Spleen (tissue), 11 donors: Measurements from ENCODE around the gene NANS. TPM values are rescaled to one million over a fixed set of nuclear protein-coding genes. Genes with fewer than 3 reads are reported as not detected.

ENCODE experiments used
- DNase-seq: peaks from one replicate; pipeline ENCODE4 v3.0.0-alpha.2; 2020
- H3K27ac ChIP-seq, 8 donors: fragments of 200-600 bp; sonication (generic) in 7 of 8; 1 replicate in 4 of 8; 2 replicates in 4 of 8; pipeline versions ENCODE4 v1.5.0 to v1.8.0; 2016 to 2021; ENCODE audit warnings: inconsistent platforms in 4 of 8, mild to moderate bottlenecking in 4 of 8, moderate library complexity in 1 of 8
- H3K27me3 ChIP-seq, 7 donors: fragments of 200-600 bp; sonication (generic) in 6 of 7; replicated peaks in 1 of 7; 1 replicate in 4 of 7; 2 replicates in 3 of 7; pipeline versions ENCODE4 v1.5.0 to v1.8.0; 2016 to 2021; ENCODE audit warnings: inconsistent platforms in 3 of 7, mild to moderate bottlenecking in 1 of 7
- H3K36me3 ChIP-seq, 6 donors: fragments of 200-600 bp; sonication (generic) in 5 of 6; 1 replicate in 4 of 6; 2 replicates in 2 of 6; pipeline versions ENCODE4 v1.5.0 to v1.8.0; 2016 to 2021; ENCODE audit warnings: inconsistent platforms in 2 of 6
- H3K4me1 ChIP-seq, 6 donors: fragments of 200-600 bp; sonication (generic) in 5 of 6; 1 replicate in 3 of 6; 2 replicates in 3 of 6; pipeline versions ENCODE4 v1.5.0 to v1.8.0; 2016 to 2021; ENCODE audit warnings: inconsistent platforms in 3 of 6
- H3K4me3 ChIP-seq, 8 donors: fragments of 200-600 bp; sonication (generic) in 7 of 8; 1 replicate in 4 of 8; 2 replicates in 4 of 8; pipeline versions ENCODE4 v1.5.0 to v1.8.0; 2016 to 2021; ENCODE audit warnings: inconsistent platforms in 4 of 8, mild to moderate bottlenecking in 4 of 8, moderate library complexity in 2 of 8
- H3K9me3 ChIP-seq, 8 donors: fragments of 200-600 bp; sonication (generic) in 7 of 8; 1 replicate in 4 of 8; 2 replicates in 4 of 8; pipeline versions ENCODE4 v1.5.0 to v1.8.0; 2016 to 2021; ENCODE audit warnings: inconsistent platforms in 4 of 8
- POLR2A ChIP-seq, 3 donors: fragments of 450-650 bp; IDR thresholded peaks; one replicate each; pipeline ENCODE4 v1.5.1; 2017; ENCODE audit warnings: antibody characterized with exemption in 3 of 3, mild to moderate bottlenecking in 1 of 3
- POLR2AphosphoS5 ChIP-seq, 3 donors: sonication (generic); formaldehyde crosslinking; IDR thresholded peaks; one replicate each; pipeline ENCODE4 v1.5.1; 2017; ENCODE audit warnings: antibody characterized with exemption in 3 of 3
- WGBS, 5 donors: extraction: QIAGEN DNeasy Blood & Tissue Kit in 3 of 5; methylation state at CpG; one replicate each; pipeline versions ENCODE4 v1.1.5 to v1.1.7; 2013 to 2018; 5-methylcytosine and 5-hydroxymethylcytosine counted together
- intact Hi-C: fragments of 100-400 bp; cut with DNase I; formaldehyde crosslinking; loops from one replicate; pipeline ENCODE4 v1.15.0; 2023; ENCODE audit warnings: low total_unique reads
- polyA plus RNA-seq, 3 donors: library from polyadenylated mRNA; stranded (reverse); fragments of 200-250 nt; gene quantifications; one replicate each; pipeline ENCODE4 v1.2.1, GENCODE V29; 2013
- total RNA-seq, 7 donors: library from RNA; depleted of rRNA in 3 of 7; stranded (reverse); fragments of >200 nt in 3 of 7; fragmentation: NEBNext Ultra II Directional in 4 of 7; extraction: Animal tissue kit (Norgen Biotek cat#: 25700) in 4 of 7; gene quantifications; one replicate each; pipeline versions ENCODE4 v1.1.0 to v1.2.1, GENCODE V29; 2016 to 2021
- TF ChIP-seq, protein P1 (sequence below), 11 experiments: fragments of 200-600 bp in 7 of 11; fragments of 450-650 bp in 4 of 11; sonication (generic) in 4 of 11; IDR thresholded peaks in 8 of 11; conservative IDR thresholded peaks in 3 of 11; 1 replicate in 7 of 11; 2 replicates in 4 of 11; pipeline versions ENCODE4 v1.4.0 to v1.8.0; 2016 to 2021; ENCODE audit warnings: antibody characterized with exemption in 11 of 11, inconsistent platforms in 4 of 11, mild to moderate bottlenecking in 1 of 11
- donor health status: healthy with polysubstance abuse.
- donor health status: DM: no; HTN: no; CAD: no; lungs with moderate emphysema.
- donor health status: DM: no; HTN: no; CAD: no.
- donor health status: Bipolar disorder and iron deficiency.
- donor health status: healthy.
- donor health status: DM: no; HTN: no; CAD: no.
- donor health status: DM: yes; HTN: yes; CAD: no.

The NANS gene
- total and polyA plus RNA-seq, 10 donors = 30.6 to 87.3 (median 53.1) TPM

- peak in 1 of 3 donors; percentile 8 for TF ChIP-seq POLR2AphosphoS5 (IDR thresholded peaks at IDR 0.05)
- TF ChIP-seq POLR2A (IDR thresholded peaks at IDR 0.05) = no peak
- TF ChIP-seq, protein P1, sequence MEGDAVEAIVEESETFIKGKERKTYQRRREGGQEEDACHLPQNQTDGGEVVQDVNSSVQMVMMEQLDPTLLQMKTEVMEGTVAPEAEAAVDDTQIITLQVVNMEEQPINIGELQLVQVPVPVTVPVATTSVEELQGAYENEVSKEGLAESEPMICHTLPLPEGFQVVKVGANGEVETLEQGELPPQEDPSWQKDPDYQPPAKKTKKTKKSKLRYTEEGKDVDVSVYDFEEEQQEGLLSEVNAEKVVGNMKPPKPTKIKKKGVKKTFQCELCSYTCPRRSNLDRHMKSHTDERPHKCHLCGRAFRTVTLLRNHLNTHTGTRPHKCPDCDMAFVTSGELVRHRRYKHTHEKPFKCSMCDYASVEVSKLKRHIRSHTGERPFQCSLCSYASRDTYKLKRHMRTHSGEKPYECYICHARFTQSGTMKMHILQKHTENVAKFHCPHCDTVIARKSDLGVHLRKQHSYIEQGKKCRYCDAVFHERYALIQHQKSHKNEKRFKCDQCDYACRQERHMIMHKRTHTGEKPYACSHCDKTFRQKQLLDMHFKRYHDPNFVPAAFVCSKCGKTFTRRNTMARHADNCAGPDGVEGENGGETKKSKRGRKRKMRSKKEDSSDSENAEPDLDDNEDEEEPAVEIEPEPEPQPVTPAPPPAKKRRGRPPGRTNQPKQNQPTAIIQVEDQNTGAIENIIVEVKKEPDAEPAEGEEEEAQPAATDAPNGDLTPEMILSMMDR (IDR thresholded peaks at IDR 0.05 in 8 of 11, conservative IDR thresholded peaks at IDR 0.05 in 3 of 11) = no peak
- no peak overlapping the region for H3K4me3 ChIP-seq
- H3K4me1 ChIP-seq = peaks cover 0 to 34% (median 4%) of the 10 kb centered on the region in 6 donors
- peaks cover 0 to 90% (median 23%) of the 10 kb centered on the region in 6 donors for H3K36me3 ChIP-seq
- H3K27me3 ChIP-seq = no peaks in the 10 kb centered on the region
- no peaks in the 10 kb centered on the region for H3K9me3 ChIP-seq
- peak overlapping the region in 3 of 8 donors; percentile 8 to 36 (median 30) for H3K27ac ChIP-seq
- no peak for DNase-seq
- intact Hi-C loops = no loop called here
- 72 to 87% (median 79%) methylated on average over 17 of the region's 17 CpGs for WGBS, 5 donors
These were observed 35.4 kb downstream of the NANS start for GRCh38 chr9:98091735-98092612.

- intact Hi-C loops = no loop called here
These were observed 36.0 kb downstream of the NANS start for GRCh38 chr9:98092613-98092931.

DNA sequence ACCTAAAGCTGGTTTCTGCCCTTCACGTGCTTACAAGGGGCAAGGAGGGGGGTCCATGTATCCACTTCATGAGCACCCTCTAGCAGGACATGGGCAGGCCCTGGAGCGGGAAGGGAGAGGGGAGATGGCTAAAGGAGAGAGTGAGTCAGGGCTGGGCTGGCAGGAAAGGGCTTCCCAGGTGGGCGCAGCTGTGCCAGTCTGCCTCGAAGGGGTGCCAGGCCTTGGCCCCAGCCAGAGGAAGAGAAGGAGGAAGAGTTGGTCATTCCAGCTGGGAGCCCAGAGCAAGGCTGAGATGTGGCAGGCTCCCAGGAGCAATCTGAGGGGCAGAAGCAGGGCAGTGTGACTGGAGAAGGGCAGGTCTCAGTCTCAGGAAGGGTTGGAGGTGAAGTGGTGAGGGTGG, 37.8 kb downstream of the NANS start:
- H3K4me1 ChIP-seq = peaks cover 0 to 43% (median 14%) of the 10 kb centered on the region in 6 donors
- no peaks in the 10 kb centered on the region for H3K27me3 ChIP-seq
- 76 to 90% (median 84%) methylated on average over 4 of the region's 4 CpGs for WGBS, 5 donors
- TF ChIP-seq POLR2A (IDR thresholded peaks at IDR 0.05) (no peak), POLR2AphosphoS5 (IDR thresholded peaks at IDR 0.05) (no peak)
- TF ChIP-seq, protein P1 (IDR thresholded peaks at IDR 0.05 in 8 of 11, conservative IDR thresholded peaks at IDR 0.05 in 3 of 11) = no peak
- no peak for DNase-seq
- H3K4me3 ChIP-seq = no peak overlapping the region
- intact Hi-C loops = no loop called here
- no peaks in the 10 kb centered on the region for H3K9me3 ChIP-seq
- peaks cover 0 to 99% (median 21%) of the 10 kb centered on the region in 6 donors for H3K36me3 ChIP-seq
- peak overlapping the region in 2 of 8 donors; percentile 4 to 39 for H3K27ac ChIP-seq

More at GRCh38 chr9:98092613-98092931, 36.0 kb downstream of the NANS start:
- peaks cover 0 to 90% (median 20%) of the 10 kb centered on the region in 6 donors for H3K36me3 ChIP-seq
- WGBS, 5 donors = 72 to 87% (median 82%) methylated on average over 11 of the region's 11 CpGs
- TF ChIP-seq POLR2A (IDR thresholded peaks at IDR 0.05) (no peak), POLR2AphosphoS5 (IDR thresholded peaks at IDR 0.05) (no peak)
- TF ChIP-seq, protein P1 (IDR thresholded peaks at IDR 0.05 in 8 of 11, conservative IDR thresholded peaks at IDR 0.05 in 3 of 11) = no peak
- H3K4me3 ChIP-seq = no peak overlapping the region
- H3K9me3 ChIP-seq = no peaks in the 10 kb centered on the region
- no peak for DNase-seq
- no peaks in the 10 kb centered on the region for H3K27me3 ChIP-seq
- H3K27ac ChIP-seq = peak overlapping the region in 2 of 8 donors; percentile 8 to 36
- peaks cover 0 to 34% (median 4%) of the 10 kb centered on the region in 6 donors for H3K4me1 ChIP-seq

DNA sequence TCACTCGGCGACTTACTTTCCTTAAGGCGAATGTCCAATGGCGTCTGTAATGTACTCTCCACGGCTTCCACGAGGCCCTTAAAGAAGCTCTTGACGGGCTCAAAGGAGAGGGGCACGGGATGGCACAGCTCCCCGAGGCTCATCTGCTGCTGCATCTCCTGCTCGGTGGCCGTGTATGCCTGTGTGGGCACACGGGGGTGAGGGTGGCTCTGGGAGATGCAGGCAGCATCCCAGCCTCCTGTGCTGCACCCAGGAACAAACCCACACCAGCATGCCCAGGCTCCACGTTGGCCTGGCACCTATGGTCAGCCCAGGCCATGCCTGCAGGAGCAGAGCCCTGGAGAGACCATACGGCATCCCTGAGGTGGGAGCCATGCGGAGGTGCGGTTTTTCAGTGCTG, 38.3 kb downstream of the NANS start:
- intact Hi-C loops = no loop called here
- no peaks in the 10 kb centered on the region for H3K9me3 ChIP-seq
- WGBS, 5 donors = 91 to 96% (median 94%) methylated on average over 16 of the region's 16 CpGs
- H3K36me3 ChIP-seq = peaks cover 0 to 99% (median 24%) of the 10 kb centered on the region in 6 donors
- no peaks in the 10 kb centered on the region for H3K27me3 ChIP-seq
- TF ChIP-seq, protein P1 (IDR thresholded peaks at IDR 0.05 in 8 of 11, conservative IDR thresholded peaks at IDR 0.05 in 3 of 11) = no peak
- TF ChIP-seq POLR2AphosphoS5 (IDR thresholded peaks at IDR 0.05) = peak in 1 of 3 donors; percentile 37
- no peak overlapping the region for H3K4me3 ChIP-seq
- H3K4me1 ChIP-seq = peaks cover 4 to 49% (median 19%) of the 10 kb centered on the region in 6 donors
- no peak for DNase-seq
- H3K27ac ChIP-seq = no peak overlapping the region
